Bronchial epithelial cell (primary cell): ENCODE measurements around the gene MAL. TPM values are rescaled to one million over a fixed set of nuclear protein-coding genes. Genes with fewer than 3 reads are reported as not detected.

Experiments
- DNase-seq: peaks from one replicate; pipeline ENCODE4 v3.0.0-alpha.2; 2010; ENCODE audit warnings: low read depth
- FAIRE-seq: peaks from 2 replicates; lab custom pipeline; 2011; peaks lifted over from hg19 to GRCh38; lab: Jason Lieb, UNC
- H3K27me3 ChIP-seq: 2 replicates; pipeline ENCODE4 v1.5.1; 2011; ENCODE audit warnings: low read length; ENCODE audit not compliant: control insufficient read depth, insufficient read depth
- H3K36me3 ChIP-seq: 2 replicates; pipeline ENCODE4 v1.5.1; 2011; ENCODE audit warnings: low read length; ENCODE audit not compliant: control insufficient read depth, insufficient read depth
- H3K4me3 ChIP-seq: 2 replicates; pipeline ENCODE4 v1.5.1; 2011; ENCODE audit warnings: mild to moderate bottlenecking, low read depth, low read length, control low read depth
- CTCF ChIP-seq: IDR thresholded peaks from 2 replicates; pipeline ENCODE4 v1.5.1; 2011; ENCODE audit warnings: mild to moderate bottlenecking, moderate library complexity, low read length, control low read depth, inconsistent platforms; ENCODE audit not compliant: insufficient read depth, severe bottlenecking
- total RNA-seq: library from RNA; depleted of rRNA; stranded (reverse); fragments of >200 nt; gene quantifications from 2 replicates; pipeline ENCODE4 v1.2.1, GENCODE V29; 2014

MAL gene
- total RNA-seq, 1 donor from 2014 or later = 1.1 TPM

DNA sequence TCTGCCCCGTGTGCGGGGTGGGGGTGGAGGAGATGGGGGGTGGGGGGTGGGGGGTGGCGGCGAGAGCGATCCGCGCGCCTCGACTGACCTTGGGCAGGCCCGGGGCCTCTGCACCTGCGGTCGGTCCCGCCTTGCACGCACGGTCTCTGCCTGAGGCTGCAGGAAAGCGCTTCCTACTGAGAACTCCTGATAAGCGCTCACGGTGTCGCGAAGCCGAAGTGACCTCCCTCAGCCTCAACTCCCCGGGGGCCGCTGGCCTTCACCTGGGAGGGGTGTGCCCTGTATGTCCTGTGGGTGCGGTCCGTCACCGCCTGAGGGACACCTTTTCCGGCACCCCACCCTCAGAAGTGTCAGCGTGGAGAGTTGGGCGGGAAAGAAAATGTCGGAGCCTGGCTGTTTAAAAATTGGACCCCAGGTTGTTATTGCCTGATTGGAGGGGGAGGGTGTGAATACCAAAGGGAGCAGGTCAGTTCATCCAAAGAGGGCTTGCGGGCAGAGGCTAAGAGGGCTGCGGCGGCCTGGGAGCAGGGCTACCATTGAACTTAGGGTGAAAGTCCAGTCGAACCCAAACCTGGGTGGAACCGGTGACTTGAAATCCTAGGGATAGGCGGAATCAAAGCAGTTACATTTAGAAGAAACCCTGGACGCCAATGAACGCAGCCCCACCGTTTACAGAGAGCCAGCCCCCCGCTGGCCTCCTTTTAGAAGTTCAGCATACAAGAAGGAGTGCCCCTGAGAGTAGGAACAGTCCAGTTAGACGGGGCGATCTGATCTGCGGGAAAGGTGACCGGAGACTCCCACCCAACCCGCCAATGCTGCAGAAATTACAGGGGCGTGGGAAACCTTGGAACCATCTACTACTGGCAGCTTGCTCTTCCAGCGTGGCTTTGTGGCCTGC, 1.2 kb downstream of the MAL start:
- Histone ChIP-seq H3K4me3 (no peak overlapping the region), H3K36me3 (no peaks in the 10 kb centered on the region), H3K27me3 (peaks cover 31% of the 10 kb centered on the region)
- DNase-seq = no peak
- TF ChIP-seq CTCF = no peak
- no peak for FAIRE-seq

DNA sequence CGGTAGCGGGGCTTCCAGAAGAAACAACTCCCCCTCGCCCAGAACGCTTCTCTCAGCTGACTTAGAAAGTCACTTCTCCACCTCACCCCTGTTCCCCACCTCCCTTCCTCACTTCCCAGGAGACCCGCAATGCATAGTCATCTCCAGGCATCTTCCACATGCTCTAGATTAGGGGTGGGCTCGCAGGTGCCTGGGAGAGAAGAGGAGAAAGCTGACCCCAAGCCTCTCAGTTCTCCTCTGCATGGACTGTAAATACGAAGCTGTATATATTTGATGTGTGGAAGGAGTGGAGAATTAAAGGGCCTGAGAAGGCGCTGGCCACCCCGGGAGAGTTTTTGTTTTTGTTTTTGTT, 1.8 kb downstream of the MAL start:
- DNase-seq = no peak
- Histone ChIP-seq H3K27me3 (peaks cover 31% of the 10 kb centered on the region), H3K4me3 (no peak overlapping the region), H3K36me3 (no peaks in the 10 kb centered on the region)
- FAIRE-seq = no peak
- TF ChIP-seq CTCF = no peak

GRCh38 chr2:95029898-95030341, 4.4 kb downstream of the MAL start:
- Histone ChIP-seq H3K27me3 (peaks cover 21% of the 10 kb centered on the region), H3K36me3 (no peaks in the 10 kb centered on the region), H3K4me3 (no peak overlapping the region)
- no peak for TF ChIP-seq CTCF
- FAIRE-seq (no peak), DNase-seq (no peak)

DNA sequence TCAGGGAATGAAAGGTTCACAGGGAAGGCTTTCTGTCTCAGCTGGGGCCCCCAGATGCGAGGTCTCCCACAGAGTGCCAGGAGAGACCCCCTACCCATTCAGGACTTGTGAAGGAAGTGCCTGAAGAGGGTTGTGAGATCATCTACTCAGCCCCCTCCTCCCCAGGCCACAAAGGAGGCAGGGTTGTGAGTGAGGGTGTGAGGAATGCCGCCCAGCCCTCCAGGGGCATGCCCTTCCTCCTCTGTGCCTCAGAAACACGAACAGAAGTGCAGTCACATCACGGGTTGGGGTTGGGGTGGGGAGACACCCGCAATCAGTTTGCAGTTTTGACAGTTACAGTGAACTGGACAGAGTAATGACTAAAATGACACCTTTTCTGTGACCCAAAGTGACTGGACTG, 5.0 kb downstream of the MAL start:
- Histone ChIP-seq H3K36me3 (no peaks in the 10 kb centered on the region), H3K4me3 (no peak overlapping the region), H3K27me3 (peaks cover 18% of the 10 kb centered on the region)
- DNase-seq = no peak
- FAIRE-seq = no peak
- TF ChIP-seq CTCF = no peak

DNA sequence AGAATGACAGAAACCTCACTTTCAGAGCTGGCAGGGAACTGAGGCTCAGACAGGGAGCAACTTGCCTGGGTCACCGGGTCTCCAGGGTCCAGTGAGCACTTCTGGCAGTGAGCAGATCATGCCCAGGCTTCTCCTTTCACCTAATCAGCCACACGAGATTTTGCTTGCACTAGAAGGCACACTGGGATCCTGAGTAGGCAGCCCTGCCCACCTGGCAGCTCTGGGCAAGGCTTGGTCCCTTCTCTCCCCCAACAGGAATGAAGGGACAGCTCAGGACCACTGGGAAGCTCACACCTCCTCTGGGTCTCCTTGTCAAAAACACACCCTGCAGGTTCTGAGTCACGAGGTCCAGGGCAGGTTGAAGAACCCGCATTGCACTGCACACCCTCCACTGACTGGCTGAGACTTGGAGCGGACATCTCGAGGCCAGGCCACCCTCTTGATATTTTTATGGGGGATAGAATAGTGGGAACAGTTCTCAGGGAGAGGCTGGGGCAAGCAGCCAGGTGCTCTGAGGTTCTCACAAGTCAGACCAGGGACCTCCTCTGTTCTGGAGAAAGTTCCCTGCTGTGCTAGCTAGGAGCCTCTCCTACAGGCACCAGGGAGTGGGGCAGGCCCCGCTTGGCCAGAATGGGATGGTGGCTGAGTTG, 5.7 kb downstream of the MAL start:
- no peaks in the 10 kb centered on the region for H3K36me3 ChIP-seq
- H3K27me3 ChIP-seq = peaks cover 12% of the 10 kb centered on the region
- DNase-seq (no peak), FAIRE-seq (no peak)
- no peak for TF ChIP-seq CTCF
- H3K4me3 ChIP-seq = no peak overlapping the region
